Activated T-cell treated with anti-CD3 and anti-CD28 coated beads, Interleukin-2, amount 50 U/mL, for 24 hours (primary cell): ENCODE results near the gene BICC1.
"Not testable (repeated sequence)": the region's sequence is repeated elsewhere in the genome, so short reads cannot be mapped to it uniquely, and the experiment has no call there.

ENCODE experiments used
- DNase-seq: peaks from one replicate; pipeline ENCODE4 v3.0.0-alpha.2; 2020
- H3K27ac Mint-ChIP-seq: 2 replicates; pipeline ENCODE4 v1.8.0; 2020; ENCODE audit warnings: mild to moderate bottlenecking, mixed read lengths
- H3K27me3 Mint-ChIP-seq: 2 replicates; pipeline ENCODE4 v1.8.0; 2020; ENCODE audit warnings: mixed read lengths
- H3K36me3 Mint-ChIP-seq: 2 replicates; pipeline ENCODE4 v1.8.0; 2020; ENCODE audit warnings: low read depth, mixed read lengths
- H3K4me1 Mint-ChIP-seq: 2 replicates; pipeline ENCODE4 v1.8.0; 2020; ENCODE audit warnings: low read depth, mixed read lengths
- H3K4me3 Mint-ChIP-seq: 2 replicates; pipeline ENCODE4 v1.8.0; 2020; ENCODE audit warnings: mild to moderate bottlenecking, moderate library complexity, mixed read lengths
- H3K9me3 Mint-ChIP-seq: 2 replicates; pipeline ENCODE4 v1.8.0; 2020; ENCODE audit warnings: mixed read lengths

The BICC1 gene

DNA sequence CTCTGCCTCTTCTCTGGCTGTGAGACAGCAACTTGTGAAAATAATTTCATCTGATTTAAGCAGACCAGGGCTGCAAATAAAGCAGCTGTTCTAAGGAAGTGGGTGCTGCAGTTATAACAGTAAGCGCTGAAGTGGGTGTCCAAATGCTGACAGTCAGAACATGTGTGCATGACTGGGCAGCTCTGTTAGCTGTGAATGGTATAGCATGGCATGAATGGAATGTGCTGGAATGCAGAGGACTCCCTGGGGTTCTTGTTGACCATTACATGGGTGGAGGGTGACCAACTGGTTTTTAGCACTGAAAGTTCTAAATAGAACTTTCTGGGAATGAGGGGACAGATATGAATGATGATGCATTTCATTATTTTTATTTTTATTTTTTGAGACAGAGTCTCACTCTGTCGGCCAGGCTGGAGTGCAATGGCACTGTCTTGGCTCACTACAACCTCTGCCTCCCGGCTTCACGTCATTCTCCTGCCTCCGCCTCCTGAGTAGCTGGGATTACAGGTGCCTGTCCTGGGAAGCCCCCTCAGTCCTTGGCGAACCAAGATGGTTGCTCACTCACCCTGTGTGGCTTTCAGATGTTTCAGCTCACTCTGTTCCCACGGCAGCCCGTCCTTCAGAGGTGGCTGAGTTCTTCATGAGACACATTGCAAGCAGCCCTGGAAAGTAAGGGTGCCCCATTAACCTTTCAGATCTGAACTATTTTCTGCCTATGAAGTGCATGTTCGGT, 344.0 kb downstream of the BICC1 start:
- H3K4me3 Mint-ChIP-seq, result no peak overlapping the region
- H3K4me1 Mint-ChIP-seq, result no peaks in the 10 kb centered on the region
- peaks cover 9% of the 10 kb centered on the region for H3K9me3 Mint-ChIP-seq
- no peaks in the 10 kb centered on the region for H3K27me3 Mint-ChIP-seq
- no peaks in the 10 kb centered on the region for H3K36me3 Mint-ChIP-seq
- no peak for DNase-seq
- H3K27ac Mint-ChIP-seq, result no peak overlapping the region

DNA sequence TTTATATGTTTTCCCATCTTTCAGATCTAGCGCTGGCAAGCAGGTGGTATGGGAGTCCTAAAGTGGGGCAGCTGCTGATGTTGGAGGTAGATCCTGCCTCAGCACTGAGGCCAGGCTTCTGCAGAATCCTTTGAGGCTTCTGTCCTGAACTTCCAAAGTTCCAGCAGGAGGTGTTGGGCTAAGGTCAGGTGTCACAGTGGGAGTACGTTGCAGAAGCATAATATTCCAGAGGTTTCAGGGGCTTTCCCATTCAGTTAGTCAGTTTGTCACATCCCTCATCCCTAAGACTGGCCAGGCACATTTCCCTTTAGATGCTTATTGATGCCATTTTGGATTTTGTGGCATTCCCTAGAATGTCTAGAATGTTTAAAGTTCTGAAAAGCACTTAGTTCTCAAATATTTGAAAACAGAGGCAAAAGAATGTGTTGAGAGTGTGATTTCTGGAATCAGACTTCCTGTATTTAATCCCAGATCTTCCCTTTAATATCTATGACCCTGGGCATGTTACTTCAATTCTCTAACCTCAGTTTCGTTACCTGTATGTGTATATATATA, 344.7 kb downstream of the BICC1 start:
- no peak overlapping the region for H3K4me3 Mint-ChIP-seq
- no peaks in the 10 kb centered on the region for H3K4me1 Mint-ChIP-seq
- no peak for DNase-seq
- H3K27me3 Mint-ChIP-seq, result no peaks in the 10 kb centered on the region
- peaks cover 9% of the 10 kb centered on the region for H3K9me3 Mint-ChIP-seq
- no peaks in the 10 kb centered on the region for H3K36me3 Mint-ChIP-seq
- no peak overlapping the region for H3K27ac Mint-ChIP-seq

- H3K4me3 Mint-ChIP-seq, H3K9me3 Mint-ChIP-seq, DNase-seq, H3K4me1 Mint-ChIP-seq, H3K36me3 Mint-ChIP-seq, H3K27me3 Mint-ChIP-seq, H3K27ac Mint-ChIP-seq: not testable (repeated sequence)
These were observed 345.5 kb downstream of the BICC1 start for GRCh38 chr10:58858123-58858522.

DNA sequence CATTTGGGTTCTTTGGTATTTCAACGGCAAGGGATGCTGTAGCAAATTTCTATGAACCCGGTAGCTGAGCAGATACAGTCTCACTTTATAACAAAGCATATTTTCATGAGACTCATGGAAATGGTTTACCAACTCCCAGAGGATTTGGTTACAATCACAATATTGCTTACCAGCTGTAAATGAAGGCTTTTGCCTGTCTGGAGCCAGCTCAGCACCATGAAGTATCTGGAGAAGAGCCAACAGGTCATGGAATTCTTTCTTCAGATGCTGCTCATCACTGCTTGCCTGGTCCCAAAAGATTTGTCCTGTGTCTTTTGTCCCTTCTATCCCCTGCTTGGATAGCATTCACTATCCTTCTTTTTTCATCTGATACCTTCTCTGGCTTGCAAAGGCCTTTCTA, 346.9 kb downstream of the BICC1 start:
- Mint-ChIP-seq H3K27ac (no peak overlapping the region), H3K4me3 (no peak overlapping the region), H3K36me3 (no peaks in the 10 kb centered on the region), H3K4me1 (no peaks in the 10 kb centered on the region), H3K9me3 (peaks cover 9% of the 10 kb centered on the region), H3K27me3 (no peaks in the 10 kb centered on the region)
- no peak for DNase-seq

- Mint-ChIP-seq H3K9me3 (no peaks in the 10 kb centered on the region), H3K27ac (no peak overlapping the region), H3K4me1 (no peaks in the 10 kb centered on the region), H3K36me3 (no peaks in the 10 kb centered on the region), H3K27me3 (no peaks in the 10 kb centered on the region), H3K4me3 (no peak overlapping the region)
- DNase-seq, result no peak
These were observed 355.0 kb downstream of the BICC1 start for GRCh38 chr10:58867683-58868082.

GRCh38 chr10:58868736-58869435, 356.2 kb downstream of the BICC1 start:
- no peak overlapping the region for H3K4me3 Mint-ChIP-seq
- H3K9me3 Mint-ChIP-seq, result no peaks in the 10 kb centered on the region
- H3K27ac Mint-ChIP-seq, result no peak overlapping the region
- no peaks in the 10 kb centered on the region for H3K27me3 Mint-ChIP-seq
- H3K4me1 Mint-ChIP-seq, result no peaks in the 10 kb centered on the region
- no peaks in the 10 kb centered on the region for H3K36me3 Mint-ChIP-seq
- DNase-seq, result no peak

GRCh38 chr10:58870070-58870469, 357.4 kb downstream of the BICC1 start:
- no peak overlapping the region for H3K4me3 Mint-ChIP-seq
- no peaks in the 10 kb centered on the region for H3K27me3 Mint-ChIP-seq
- H3K9me3 Mint-ChIP-seq, result no peaks in the 10 kb centered on the region
- no peaks in the 10 kb centered on the region for H3K4me1 Mint-ChIP-seq
- H3K27ac Mint-ChIP-seq, result no peak overlapping the region
- H3K36me3 Mint-ChIP-seq, result no peaks in the 10 kb centered on the region
- no peak for DNase-seq

DNA sequence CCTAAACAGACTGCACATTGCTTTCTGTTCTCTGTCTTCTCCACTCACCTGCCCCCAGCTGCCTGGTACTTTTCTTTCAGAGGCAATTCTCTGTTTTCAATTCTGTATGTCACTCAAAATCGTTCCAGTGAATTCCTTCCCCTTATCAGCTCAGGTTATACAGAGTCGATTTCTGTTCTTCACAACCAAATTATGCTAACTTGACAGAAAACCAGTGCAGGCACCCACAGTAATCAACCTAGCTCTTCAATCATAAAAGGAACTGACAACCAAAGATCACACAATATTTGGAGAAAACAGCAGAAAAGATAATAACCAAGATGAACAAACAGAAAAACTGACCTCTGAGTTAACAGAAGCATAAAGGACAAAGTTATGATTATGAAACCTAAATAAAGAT, 360.5 kb downstream of the BICC1 start:
- Mint-ChIP-seq H3K9me3 (no peaks in the 10 kb centered on the region), H3K36me3 (no peaks in the 10 kb centered on the region), H3K27me3 (no peaks in the 10 kb centered on the region), H3K27ac (no peak overlapping the region), H3K4me1 (no peaks in the 10 kb centered on the region), H3K4me3 (no peak overlapping the region)
- no peak for DNase-seq
